ENCODE data around the gene B3GLCT.

Gene B3GLCT

DNA sequence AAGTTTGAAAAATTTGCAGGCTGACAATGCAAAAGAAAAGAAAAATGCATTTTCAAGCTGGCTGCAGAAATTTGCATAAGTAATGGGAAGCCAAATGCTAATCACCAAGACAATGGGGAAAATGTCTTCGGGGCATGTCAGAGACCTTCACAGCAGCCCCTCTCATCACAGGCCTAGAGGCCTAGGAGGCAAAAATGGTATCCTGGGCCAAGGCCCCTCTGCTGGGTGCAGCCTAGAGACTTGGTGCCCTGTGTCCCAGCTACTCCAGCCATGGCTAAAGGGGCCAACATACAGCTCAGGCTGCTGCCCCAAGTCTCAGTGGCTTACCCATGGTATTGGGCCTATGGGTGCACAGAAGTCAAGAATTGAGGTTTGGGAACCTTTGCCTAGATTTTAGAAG, 155.2 kb downstream of the B3GLCT start:
- DNase-seq (ENCODE audit: low read depth, low spot score) = no peak
- TF ChIP-seq FOXP2 (optimal IDR thresholded peaks at IDR 0.05; ENCODE audit: control extremely low read depth, extremely low read length, insufficient read depth) (no peak), POLR2AphosphoS5 (IDR thresholded peaks at IDR 0.05; ENCODE audit: borderline replicate concordance, low read depth, low read length) (no peak), EZH2 (IDR thresholded peaks at IDR 0.05) (no peak)
- no peak overlapping the region for H3K4me3 ChIP-seq
- H3K36me3 ChIP-seq (ENCODE audit: insufficient read depth, low read length) = no peaks in the 10 kb centered on the region
- H3K27ac ChIP-seq = no peak overlapping the region
- H3K9me3 ChIP-seq (ENCODE audit: low read depth, low read length) = no peaks in the 10 kb centered on the region
- no peak overlapping the region for H3K9ac ChIP-seq (ENCODE audit: insufficient read length)

DNA sequence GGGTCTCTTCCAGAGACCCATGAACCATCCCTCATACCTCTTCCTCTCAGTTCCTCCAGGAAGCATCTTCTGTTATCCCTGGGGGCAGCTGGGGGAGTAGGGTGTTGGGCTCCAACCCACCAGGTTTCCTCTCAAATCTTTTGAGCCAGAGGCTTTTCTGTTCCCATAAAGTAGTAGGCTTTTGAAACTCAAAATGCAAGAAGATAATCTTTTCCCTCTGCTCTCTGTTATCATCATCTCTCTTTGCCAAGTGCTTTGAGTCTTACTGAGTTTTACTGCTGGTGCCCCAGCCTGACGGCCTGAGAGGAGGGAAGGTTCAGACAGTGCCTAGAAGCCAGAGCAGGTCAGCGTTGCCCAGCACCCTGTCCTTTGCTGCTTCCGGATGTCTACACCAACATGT, 157.2 kb downstream of the B3GLCT start:
- TF ChIP-seq EZH2 (IDR thresholded peaks at IDR 0.05) (no peak), POLR2AphosphoS5 (IDR thresholded peaks at IDR 0.05; ENCODE audit: borderline replicate concordance, low read depth, low read length) (no peak)
- H3K9me3 ChIP-seq (ENCODE audit: low read depth, low read length) = no peaks in the 10 kb centered on the region
- no peak for DNase-seq (ENCODE audit: low read depth, low spot score)
- H3K9ac ChIP-seq (ENCODE audit: insufficient read length) = no peak overlapping the region
- no peak overlapping the region for H3K27ac ChIP-seq
- no peak overlapping the region for H3K4me3 ChIP-seq
- no peaks in the 10 kb centered on the region for H3K36me3 ChIP-seq (ENCODE audit: insufficient read depth, low read length)

DNA sequence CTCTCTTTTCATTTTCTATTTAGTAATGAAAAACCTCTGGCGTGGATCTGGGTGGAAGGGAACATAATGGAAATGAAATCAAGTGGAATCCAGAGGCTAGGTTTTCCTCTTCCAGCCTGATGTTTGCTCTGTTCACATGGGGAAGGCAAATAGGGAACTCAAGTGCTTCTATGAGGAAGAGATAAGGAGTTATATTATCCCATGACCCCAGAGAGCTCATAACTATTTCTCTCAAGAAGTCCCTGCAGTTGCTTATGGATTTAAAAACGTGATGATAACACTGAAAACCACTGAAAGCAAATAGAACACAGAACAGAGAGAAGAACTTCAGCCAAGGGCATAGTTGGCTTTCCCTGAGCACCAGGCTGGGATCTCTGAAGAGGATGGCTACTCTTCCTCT, 157.8 kb downstream of the B3GLCT start:
- no peak for TF ChIP-seq POLR2AphosphoS5 (IDR thresholded peaks at IDR 0.05; ENCODE audit: borderline replicate concordance, low read depth, low read length)
- TF ChIP-seq EZH2 (IDR thresholded peaks at IDR 0.05) = no peak
- no peak for TF ChIP-seq FOXP2 (optimal IDR thresholded peaks at IDR 0.05; ENCODE audit: control extremely low read depth, extremely low read length, insufficient read depth)
- H3K36me3 ChIP-seq (ENCODE audit: insufficient read depth, low read length) = no peaks in the 10 kb centered on the region
- no peak overlapping the region for H3K27ac ChIP-seq
- no peak overlapping the region for H3K9ac ChIP-seq (ENCODE audit: insufficient read length)
- no peaks in the 10 kb centered on the region for H3K9me3 ChIP-seq (ENCODE audit: low read depth, low read length)
- DNase-seq (ENCODE audit: low read depth, low spot score) = no peak
- no peak overlapping the region for H3K4me3 ChIP-seq

DNA sequence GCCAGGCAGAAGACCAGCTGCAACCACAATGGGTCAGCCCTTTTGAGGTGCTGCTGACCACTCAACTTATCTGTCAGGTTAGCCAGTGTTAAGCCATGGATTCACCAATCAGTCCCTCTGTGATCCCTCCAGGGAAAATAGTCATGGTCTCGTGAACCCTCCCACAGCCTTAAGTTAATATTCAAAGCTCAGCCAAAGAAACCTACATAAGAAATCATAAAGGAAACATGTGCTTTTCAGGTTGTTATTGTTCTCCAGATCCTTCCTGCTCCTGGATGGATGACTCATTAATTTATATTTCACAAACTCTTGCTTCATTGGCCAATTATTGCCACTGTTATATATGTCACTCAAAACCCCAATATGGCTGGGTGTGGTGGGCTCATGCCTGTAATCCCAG, 161.9 kb downstream of the B3GLCT start:
- Histone ChIP-seq H3K9me3 (ENCODE audit: low read depth, low read length) (no peaks in the 10 kb centered on the region), H3K9ac (ENCODE audit: insufficient read length) (no peak overlapping the region), H3K27ac (no peak overlapping the region), H3K36me3 (ENCODE audit: insufficient read depth, low read length) (no peaks in the 10 kb centered on the region), H3K4me3 (no peak overlapping the region)
- TF ChIP-seq POLR2AphosphoS5 (IDR thresholded peaks at IDR 0.05; ENCODE audit: borderline replicate concordance, low read depth, low read length) (no peak), EZH2 (IDR thresholded peaks at IDR 0.05) (no peak)
- DNase-seq (ENCODE audit: low read depth, low spot score) = no peak

DNA sequence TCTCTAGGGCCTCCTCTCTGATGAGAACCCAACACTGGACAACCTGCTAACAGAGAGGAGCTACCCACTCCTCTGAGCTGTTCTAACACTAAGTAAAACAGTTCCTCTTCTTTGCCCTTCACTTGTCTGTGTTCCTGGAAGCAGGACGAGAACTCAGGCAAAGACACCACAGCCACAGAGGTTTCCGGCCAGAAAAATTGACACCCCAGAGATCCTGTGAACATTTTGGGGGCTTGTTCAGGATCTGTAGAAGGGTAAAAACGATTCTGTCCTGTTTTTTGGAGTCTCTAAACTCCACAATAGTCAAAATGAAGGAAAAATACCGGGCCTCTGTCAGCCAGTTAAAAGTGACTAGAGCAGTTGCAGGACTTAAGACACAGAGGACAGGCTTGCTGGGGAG, 165.9 kb downstream of the B3GLCT start:
- Histone ChIP-seq H3K36me3 (ENCODE audit: insufficient read depth, low read length) (no peaks in the 10 kb centered on the region), H3K27ac (no peak overlapping the region), H3K9me3 (ENCODE audit: low read depth, low read length) (no peaks in the 10 kb centered on the region), H3K4me3 (no peak overlapping the region), H3K9ac (ENCODE audit: insufficient read length) (no peak overlapping the region)
- no peak for DNase-seq (ENCODE audit: low read depth, low spot score)
- TF ChIP-seq FOXP2 (optimal IDR thresholded peaks at IDR 0.05; ENCODE audit: control extremely low read depth, extremely low read length, insufficient read depth) (no peak), POLR2AphosphoS5 (IDR thresholded peaks at IDR 0.05; ENCODE audit: borderline replicate concordance, low read depth, low read length) (no peak), EZH2 (IDR thresholded peaks at IDR 0.05) (no peak)

DNA sequence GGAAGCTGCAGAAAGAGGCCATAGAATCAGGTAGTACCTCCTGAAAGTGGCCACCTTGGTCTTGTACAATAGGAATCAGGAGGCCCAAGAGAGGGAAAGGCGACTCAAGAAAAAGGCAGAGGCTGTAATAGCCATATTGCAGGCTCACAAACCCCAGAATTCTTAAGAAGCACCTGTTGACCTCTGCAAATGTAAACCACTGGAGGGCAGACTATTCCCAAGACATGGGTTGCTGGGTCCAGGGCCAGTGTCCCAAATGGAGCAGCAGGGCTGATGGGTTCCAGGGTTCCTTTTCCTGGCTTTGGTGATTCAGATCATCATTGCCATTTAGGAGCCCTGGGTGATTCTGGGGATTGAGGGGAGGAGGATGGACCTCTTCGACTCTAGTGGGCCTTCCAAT, 167.6 kb downstream of the B3GLCT start:
- Histone ChIP-seq H3K36me3 (ENCODE audit: insufficient read depth, low read length) (no peaks in the 10 kb centered on the region), H3K4me3 (no peak overlapping the region), H3K9me3 (ENCODE audit: low read depth, low read length) (no peaks in the 10 kb centered on the region), H3K9ac (ENCODE audit: insufficient read length) (no peak overlapping the region), H3K27ac (no peak overlapping the region)
- DNase-seq (ENCODE audit: low read depth, low spot score) = no peak
- no peak for TF ChIP-seq EZH2 (IDR thresholded peaks at IDR 0.05)
- no peak for TF ChIP-seq POLR2AphosphoS5 (IDR thresholded peaks at IDR 0.05; ENCODE audit: borderline replicate concordance, low read depth, low read length)
- no peak for TF ChIP-seq FOXP2 (optimal IDR thresholded peaks at IDR 0.05; ENCODE audit: control extremely low read depth, extremely low read length, insufficient read depth)

DNA sequence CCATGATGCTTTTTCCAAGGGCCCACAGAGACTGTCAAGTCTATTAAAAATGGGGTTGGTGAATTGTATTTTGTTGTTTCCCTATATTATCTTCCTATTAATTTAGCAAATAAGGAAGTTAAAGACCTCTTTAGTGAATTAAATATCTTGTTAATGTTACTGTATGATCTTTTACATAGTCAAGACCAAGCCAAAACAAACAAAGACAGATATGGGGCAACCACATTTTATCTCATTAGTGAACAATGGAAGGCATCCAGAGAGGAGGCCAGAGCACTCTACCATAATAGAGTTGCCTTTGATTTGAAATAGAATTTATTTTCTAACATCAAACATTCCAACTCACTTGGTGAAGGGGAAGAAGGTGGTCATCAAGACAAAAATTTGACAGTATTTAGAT, 169.4 kb downstream of the B3GLCT start:
- no peaks in the 10 kb centered on the region for H3K36me3 ChIP-seq (ENCODE audit: insufficient read depth, low read length)
- no peak for TF ChIP-seq POLR2AphosphoS5 (IDR thresholded peaks at IDR 0.05; ENCODE audit: borderline replicate concordance, low read depth, low read length)
- no peak for TF ChIP-seq EZH2 (IDR thresholded peaks at IDR 0.05)
- TF ChIP-seq FOXP2 (optimal IDR thresholded peaks at IDR 0.05; ENCODE audit: control extremely low read depth, extremely low read length, insufficient read depth) = no peak
- DNase-seq (ENCODE audit: low read depth, low spot score) = no peak
- H3K9ac ChIP-seq (ENCODE audit: insufficient read length) = no peak overlapping the region
- H3K27ac ChIP-seq = no peak overlapping the region
- no peaks in the 10 kb centered on the region for H3K9me3 ChIP-seq (ENCODE audit: low read depth, low read length)
- no peak overlapping the region for H3K4me3 ChIP-seq

DNA sequence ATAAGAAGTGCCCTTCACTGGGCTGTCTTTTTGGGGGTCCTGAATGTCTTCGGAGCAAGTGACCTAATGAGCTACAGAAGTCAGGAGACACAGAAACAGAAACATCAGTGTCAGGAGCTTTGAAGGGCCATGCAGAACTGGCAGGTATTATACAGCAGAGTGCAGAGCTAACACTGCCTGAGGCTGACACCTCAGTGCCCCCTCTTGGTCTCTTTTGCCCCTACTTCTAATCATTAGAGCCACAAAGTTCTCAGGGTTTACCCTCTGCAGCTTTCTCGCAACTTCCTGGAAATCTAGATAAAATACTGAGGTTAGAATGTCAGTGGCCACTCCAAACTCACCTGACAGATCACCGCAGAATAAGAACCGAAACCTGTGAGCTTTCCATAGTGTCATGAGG, 172.7 kb downstream of the B3GLCT start:
- no peak for DNase-seq (ENCODE audit: low read depth, low spot score)
- no peak overlapping the region for H3K27ac ChIP-seq
- TF ChIP-seq FOXP2 (optimal IDR thresholded peaks at IDR 0.05; ENCODE audit: control extremely low read depth, extremely low read length, insufficient read depth) = no peak
- no peak for TF ChIP-seq EZH2 (IDR thresholded peaks at IDR 0.05)
- TF ChIP-seq POLR2AphosphoS5 (IDR thresholded peaks at IDR 0.05; ENCODE audit: borderline replicate concordance, low read depth, low read length) = no peak
- H3K9ac ChIP-seq (ENCODE audit: insufficient read length) = no peak overlapping the region
- H3K36me3 ChIP-seq (ENCODE audit: insufficient read depth, low read length) = no peaks in the 10 kb centered on the region
- no peak overlapping the region for H3K4me3 ChIP-seq
- no peaks in the 10 kb centered on the region for H3K9me3 ChIP-seq (ENCODE audit: low read depth, low read length)

DNA sequence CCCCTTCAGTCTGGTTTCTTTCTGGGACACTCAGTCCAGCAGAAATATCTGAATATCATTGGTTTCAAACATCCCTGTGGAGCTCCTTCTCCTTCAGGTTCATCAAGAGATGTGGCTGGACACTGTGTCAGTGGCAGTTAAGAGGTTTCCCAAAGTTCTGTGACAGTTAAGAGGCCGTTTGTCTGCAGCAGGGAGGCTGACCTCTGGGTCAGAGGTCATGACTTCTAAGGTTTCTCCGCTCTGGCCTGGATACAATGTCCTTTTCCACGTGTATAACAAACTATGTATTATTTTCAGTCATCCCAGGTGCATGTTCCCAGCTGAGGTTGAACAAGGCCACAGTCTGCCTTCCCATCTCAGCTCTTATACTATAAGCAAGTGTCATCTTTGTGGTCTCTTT, 174.9 kb downstream of the B3GLCT start:
- no peak overlapping the region for H3K4me3 ChIP-seq
- DNase-seq (ENCODE audit: low read depth, low spot score) = no peak

More for the DNA sequence above, 174.9 kb downstream of the B3GLCT start:
- H3K9me3 ChIP-seq (ENCODE audit: low read depth, low read length) = no peaks in the 10 kb centered on the region
- H3K36me3 ChIP-seq (ENCODE audit: insufficient read depth, low read length) = no peaks in the 10 kb centered on the region
- H3K27ac ChIP-seq = no peak overlapping the region
- TF ChIP-seq POLR2AphosphoS5 (IDR thresholded peaks at IDR 0.05; ENCODE audit: borderline replicate concordance, low read depth, low read length) (no peak), FOXP2 (optimal IDR thresholded peaks at IDR 0.05; ENCODE audit: control extremely low read depth, extremely low read length, insufficient read depth) (no peak), EZH2 (IDR thresholded peaks at IDR 0.05) (no peak)
- no peak overlapping the region for H3K9ac ChIP-seq (ENCODE audit: insufficient read length)

Data from SK-N-MC (cell line).